CD8-positive, alpha-beta memory T cell (primary cell): ENCODE data around the gene SDK1. TPM values are rescaled to one million over a fixed set of nuclear protein-coding genes. Genes with fewer than 3 reads are reported as not detected.

Source experiments
- CTCF ChIA-PET: fragments of 350-600 bp; sonication (Branson Sonifier 250); formaldehyde crosslinking; loops from one replicate; lab custom pipeline; 2021; ENCODE audit warnings: antibody characterized with exemption; lab: Charles Lee
- POLR2A ChIA-PET: fragments of 350-600 bp; sonication (Branson Sonifier 250); formaldehyde crosslinking; loops from one replicate; lab custom pipeline; 2021; ENCODE audit warnings: antibody characterized with exemption; lab: Charles Lee
- DNase-seq, 5 donors: peaks; one replicate each; pipeline versions ENCODE4 v3.0.0 to v3.0.0-alpha.2; 2020 to 2022; ENCODE audit warnings: mixed read lengths in 1 of 5
- H3K27ac ChIP-seq: one replicate; pipeline ENCODE4 v1.7.0; 2013; ENCODE audit warnings: low read depth, mild to moderate bottlenecking, low read length, moderate library complexity
- H3K27me3 ChIP-seq: 2 replicates; pipeline ENCODE4 v1.7.0; 2013; ENCODE audit warnings: low read length, mild to moderate bottlenecking; ENCODE audit not compliant: insufficient read depth, poor library complexity, severe bottlenecking
- H3K36me3 ChIP-seq: 2 replicates; pipeline ENCODE4 v1.7.0; 2013; ENCODE audit warnings: mild to moderate bottlenecking, low read length, moderate library complexity; ENCODE audit not compliant: insufficient read depth
- H3K4me1 ChIP-seq: 2 replicates; pipeline ENCODE4 v1.7.0; 2013; ENCODE audit warnings: mild to moderate bottlenecking, low read length, moderate library complexity; ENCODE audit not compliant: insufficient read depth
- H3K4me3 ChIP-seq: 2 replicates; pipeline ENCODE4 v1.7.0; 2013; ENCODE audit warnings: mild to moderate bottlenecking, low read length
- H3K9me3 ChIP-seq: 2 replicates; pipeline ENCODE4 v1.7.0; 2013; ENCODE audit warnings: mild to moderate bottlenecking, low read length
- H3K27ac Mint-ChIP-seq, 8 donors: one replicate each; pipeline ENCODE4 v1.8.0; 2020 to 2021; ENCODE audit warnings: mixed read lengths in 8 of 8, mild to moderate bottlenecking in 6 of 8, inconsistent platforms in 3 of 8, moderate library complexity in 3 of 8
- H3K27me3 Mint-ChIP-seq, 2 donors: one replicate each; pipeline ENCODE4 v1.8.0; 2020 to 2021; ENCODE audit warnings: mixed read lengths in 2 of 2, mild to moderate bottlenecking in 1 of 2, moderate library complexity in 1 of 2
- H3K36me3 Mint-ChIP-seq, 3 donors: one replicate each; pipeline ENCODE4 v1.8.0; 2020 to 2021; ENCODE audit warnings: mixed read lengths in 3 of 3, inconsistent platforms in 1 of 3, mild to moderate bottlenecking in 1 of 3
- H3K4me1 Mint-ChIP-seq, 3 donors: one replicate each; pipeline ENCODE4 v1.8.0; 2020 to 2021; ENCODE audit warnings: mixed read lengths in 3 of 3, inconsistent platforms in 1 of 3, mild to moderate bottlenecking in 1 of 3
- H3K4me3 Mint-ChIP-seq, 7 donors: one replicate each; pipeline ENCODE4 v1.8.0; 2020 to 2021; ENCODE audit warnings: mixed read lengths in 7 of 7, mild to moderate bottlenecking in 6 of 7, moderate library complexity in 4 of 7, inconsistent platforms in 2 of 7
- H3K9me3 Mint-ChIP-seq, 5 donors: one replicate each; pipeline ENCODE4 v1.8.0; 2020 to 2022; ENCODE audit warnings: mixed read lengths in 5 of 5, mild to moderate bottlenecking in 3 of 5, moderate library complexity in 2 of 5, inconsistent platforms in 1 of 5
- polyA plus RNA-seq: library from polyadenylated mRNA; unstranded; fragments of 300-500 nt; fragmentation: Illumina TruSeq; gene quantifications from one replicate; pipeline ENCODE4 v1.2.3, GENCODE V29; 2021
- total RNA-seq, 2 experiments: library from RNA; stranded (reverse); gene quantifications; one replicate each; pipeline ENCODE4 v1.2.3, GENCODE V29; 2021

The SDK1 gene
- total and polyA plus RNA-seq, 3 experiments from 2014 or later, result 0.04 TPM; not detected in 1

DNA sequence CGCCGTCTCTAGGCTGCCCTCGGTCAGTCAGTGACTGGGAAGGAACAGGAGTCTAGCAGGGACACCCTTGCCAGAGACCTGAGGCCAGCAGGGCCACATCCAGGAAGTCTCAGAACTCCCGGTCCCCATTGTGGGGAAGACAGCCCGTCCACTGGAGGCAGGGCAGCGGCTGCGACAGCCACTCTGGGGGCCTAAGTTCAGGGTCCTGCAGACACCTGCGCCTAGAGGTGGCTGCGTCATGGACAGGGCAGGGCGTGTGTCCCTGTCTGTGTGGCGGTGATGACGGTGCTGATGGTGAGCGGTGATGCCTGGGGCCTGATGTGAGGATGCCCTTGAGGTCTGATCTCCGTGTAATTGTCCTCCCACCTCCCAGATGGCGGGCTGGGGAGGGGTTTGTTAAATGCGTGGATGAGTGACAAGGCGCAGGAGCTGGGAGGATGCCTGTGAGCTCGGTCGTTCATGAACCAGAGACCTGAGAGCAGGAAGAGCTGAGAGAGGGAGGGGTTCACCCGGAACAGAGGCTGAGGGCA is 843.2 kb downstream of the SDK1 start:
- Mint-ChIP-seq H3K4me1 (no peaks in the 10 kb centered on the region), H3K4me3 (no peak overlapping the region), H3K27me3 (peaks cover 16 to 22% of the 10 kb centered on the region in 2 donors), H3K27ac (no peak overlapping the region), H3K36me3 (no peaks in the 10 kb centered on the region), H3K9me3 (peaks cover 0 to 4% (median 0%) of the 10 kb centered on the region in 5 donors)
- Histone ChIP-seq H3K27me3 (no peaks in the 10 kb centered on the region), H3K27ac (no peak overlapping the region), H3K4me3 (no peak overlapping the region), H3K4me1 (no peaks in the 10 kb centered on the region), H3K9me3 (no peaks in the 10 kb centered on the region), H3K36me3 (no peaks in the 10 kb centered on the region)
- DNase-seq, result peak in 1 of 5 donors; percentile 5
- POLR2A ChIA-PET, result no interaction called here
- CTCF ChIA-PET, result interaction anchor here (1.3 kb wide), 1 partner anchor 15 kb away, joined by 4 read pairs; no protein-coding TSS in a partner anchor

GRCh38 chr7:4144811-4145510 is 843.9 kb downstream of the SDK1 start:
- ChIA-PET POLR2A (no interaction called here), CTCF (interaction anchor here (1.3 kb wide), 1 partner anchor 14 kb away, joined by 4 read pairs; no protein-coding TSS in a partner anchor)
- no peaks in the 10 kb centered on the region for H3K4me1 ChIP-seq
- Mint-ChIP-seq H3K4me3 (no peak overlapping the region), H3K27ac (no peak overlapping the region), H3K4me1 (no peaks in the 10 kb centered on the region), H3K9me3 (peaks cover 0 to 4% (median 0%) of the 10 kb centered on the region in 5 donors), H3K36me3 (no peaks in the 10 kb centered on the region), H3K27me3 (peaks cover 19 to 22% of the 10 kb centered on the region in 2 donors)
- no peaks in the 10 kb centered on the region for H3K27me3 ChIP-seq
- no peaks in the 10 kb centered on the region for H3K9me3 ChIP-seq
- H3K4me3 ChIP-seq, result no peak overlapping the region
- no peaks in the 10 kb centered on the region for H3K36me3 ChIP-seq
- peak in 1 of 5 donors; percentile 5 for DNase-seq
- no peak overlapping the region for H3K27ac ChIP-seq

- Histone ChIP-seq H3K36me3 (no peaks in the 10 kb centered on the region), H3K27me3 (no peaks in the 10 kb centered on the region), H3K4me1 (no peaks in the 10 kb centered on the region), H3K27ac (no peak overlapping the region), H3K9me3 (no peaks in the 10 kb centered on the region), H3K4me3 (no peak overlapping the region)
- Mint-ChIP-seq H3K9me3 (peaks cover 0 to 4% (median 0%) of the 10 kb centered on the region in 5 donors), H3K36me3 (no peaks in the 10 kb centered on the region), H3K27ac (no peak overlapping the region), H3K4me1 (no peaks in the 10 kb centered on the region), H3K4me3 (no peak overlapping the region), H3K27me3 (peaks cover 19 to 22% of the 10 kb centered on the region in 2 donors)
- DNase-seq, result no peak
- ChIA-PET POLR2A (no interaction called here), CTCF (no interaction called here)
These were observed 844.5 kb downstream of the SDK1 start for GRCh38 chr7:4145576-4145975.

GRCh38 chr7:4147926-4148620 is 847.0 kb downstream of the SDK1 start:
- Mint-ChIP-seq H3K9me3 (peaks cover 0 to 5% (median 0%) of the 10 kb centered on the region in 5 donors), H3K27me3 (peaks cover 12 to 18% of the 10 kb centered on the region in 2 donors)

GRCh38 chr7:4149236-4149635 is 848.2 kb downstream of the SDK1 start:
- Mint-ChIP-seq H3K9me3 (peaks cover 0 to 5% (median 0%) of the 10 kb centered on the region in 5 donors), H3K27me3 (peaks cover 9 to 15% of the 10 kb centered on the region in 2 donors), H3K27ac (no peak overlapping the region), H3K4me1 (no peaks in the 10 kb centered on the region), H3K4me3 (no peak overlapping the region), H3K36me3 (no peaks in the 10 kb centered on the region)
- H3K9me3 ChIP-seq, result no peaks in the 10 kb centered on the region
- H3K27ac ChIP-seq, result no peak overlapping the region
- no peaks in the 10 kb centered on the region for H3K4me1 ChIP-seq
- H3K4me3 ChIP-seq, result no peak overlapping the region
- POLR2A ChIA-PET, result no interaction called here
- H3K36me3 ChIP-seq, result no peaks in the 10 kb centered on the region
- no peaks in the 10 kb centered on the region for H3K27me3 ChIP-seq
- CTCF ChIA-PET, result no interaction called here
- DNase-seq, result no peak

More at GRCh38 chr7:4147926-4148620, 847.0 kb downstream of the SDK1 start:
- H3K27ac ChIP-seq, result no peak overlapping the region
- ChIA-PET POLR2A (no interaction called here), CTCF (no interaction called here)
- no peaks in the 10 kb centered on the region for H3K27me3 ChIP-seq
- Mint-ChIP-seq H3K4me1 (no peaks in the 10 kb centered on the region), H3K27ac (peak overlapping the region in 1 of 8 donors; percentile 78), H3K4me3 (no peak overlapping the region), H3K36me3 (no peaks in the 10 kb centered on the region)
- H3K36me3 ChIP-seq, result no peaks in the 10 kb centered on the region
- no peaks in the 10 kb centered on the region for H3K4me1 ChIP-seq
- no peak overlapping the region for H3K4me3 ChIP-seq
- H3K9me3 ChIP-seq, result no peaks in the 10 kb centered on the region
- no peak for DNase-seq

- Mint-ChIP-seq H3K27ac (no peak overlapping the region), H3K4me3 (no peak overlapping the region), H3K27me3 (peaks cover 7 to 12% of the 10 kb centered on the region in 2 donors), H3K9me3 (peaks cover 0 to 5% (median 0%) of the 10 kb centered on the region in 5 donors), H3K4me1 (no peaks in the 10 kb centered on the region), H3K36me3 (no peaks in the 10 kb centered on the region)
- Histone ChIP-seq H3K27ac (no peak overlapping the region), H3K4me3 (no peak overlapping the region), H3K36me3 (no peaks in the 10 kb centered on the region), H3K4me1 (no peaks in the 10 kb centered on the region), H3K27me3 (no peaks in the 10 kb centered on the region), H3K9me3 (no peaks in the 10 kb centered on the region)
- POLR2A ChIA-PET, result no interaction called here
- CTCF ChIA-PET, result no interaction called here
- no peak for DNase-seq
These were observed 848.6 kb downstream of the SDK1 start for GRCh38 chr7:4149645-4150044.

DNA sequence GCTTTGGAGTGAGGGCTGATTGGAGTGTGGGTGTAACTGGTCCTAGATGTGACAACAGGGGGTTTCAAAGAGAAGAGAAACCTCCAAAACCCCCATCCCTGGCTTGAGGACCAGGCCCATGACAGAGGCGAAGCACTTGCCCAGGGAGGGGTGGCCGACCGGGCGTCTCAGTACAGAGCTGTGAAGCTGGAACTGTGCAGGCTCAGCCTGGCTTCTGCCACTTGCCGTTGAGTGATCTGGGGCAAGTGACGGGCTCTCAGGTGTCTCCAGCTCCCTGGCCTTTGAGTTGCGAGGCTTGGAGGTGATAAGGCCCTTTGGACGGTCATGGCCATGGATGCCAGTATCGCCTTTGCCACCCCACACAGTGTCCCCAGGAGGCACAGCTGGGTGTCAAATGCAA is 849.7 kb downstream of the SDK1 start:
- ChIA-PET CTCF (no interaction called here), POLR2A (no interaction called here)
- H3K9me3 ChIP-seq, result no peaks in the 10 kb centered on the region
- Mint-ChIP-seq H3K27ac (no peak overlapping the region), H3K27me3 (peaks cover 4 to 7% of the 10 kb centered on the region in 2 donors), H3K4me1 (no peaks in the 10 kb centered on the region), H3K9me3 (peaks cover 0 to 7% (median 0%) of the 10 kb centered on the region in 5 donors), H3K4me3 (no peak overlapping the region), H3K36me3 (no peaks in the 10 kb centered on the region)
- no peak for DNase-seq
- H3K27ac ChIP-seq, result no peak overlapping the region
- no peak overlapping the region for H3K4me3 ChIP-seq
- H3K27me3 ChIP-seq, result no peaks in the 10 kb centered on the region
- no peaks in the 10 kb centered on the region for H3K4me1 ChIP-seq
- no peaks in the 10 kb centered on the region for H3K36me3 ChIP-seq

DNA sequence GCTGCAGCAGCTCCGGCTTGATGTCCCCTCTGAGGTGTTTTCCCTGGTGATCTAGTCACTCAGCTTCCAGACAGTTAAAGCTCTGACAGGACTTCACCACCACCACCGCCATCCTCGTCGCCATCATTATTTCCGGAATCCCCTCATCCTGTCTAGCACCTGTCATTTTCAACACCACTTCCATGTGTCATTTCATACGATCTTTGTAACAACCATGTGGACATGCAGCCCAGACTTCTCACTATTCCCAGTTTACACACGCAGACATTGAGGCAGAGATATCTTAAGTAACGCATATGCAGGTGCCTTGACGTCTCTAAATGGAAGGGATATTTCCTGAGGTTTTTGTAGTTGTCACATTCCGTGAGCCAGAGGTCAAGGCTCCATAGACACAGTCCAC is 850.5 kb downstream of the SDK1 start:
- peaks cover 0 to 7% of the 10 kb centered on the region in 2 donors for H3K27me3 Mint-ChIP-seq
- CTCF ChIA-PET, result interaction anchor here (1.4 kb wide), 1 partner anchor 48 kb away, joined by 3 read pairs; no protein-coding TSS in a partner anchor

More for the DNA sequence above, 850.5 kb downstream of the SDK1 start:
- no peak for DNase-seq
- H3K27me3 ChIP-seq, result no peaks in the 10 kb centered on the region
- POLR2A ChIA-PET, result no interaction called here
- Mint-ChIP-seq H3K4me1 (no peaks in the 10 kb centered on the region), H3K4me3 (no peak overlapping the region), H3K9me3 (peaks cover 0 to 7% (median 0%) of the 10 kb centered on the region in 5 donors), H3K36me3 (no peaks in the 10 kb centered on the region), H3K27ac (no peak overlapping the region)
- H3K4me1 ChIP-seq, result no peaks in the 10 kb centered on the region
- H3K9me3 ChIP-seq, result no peaks in the 10 kb centered on the region
- no peaks in the 10 kb centered on the region for H3K36me3 ChIP-seq
- H3K27ac ChIP-seq, result no peak overlapping the region
- no peak overlapping the region for H3K4me3 ChIP-seq
